Stimulated activated CD4-positive, alpha-beta T cell treated with anti-CD3 and anti-CD28 coated beads, Interleukin-4, amount 100 ng/mL, for 48 hours (primary cell): Measurements from ENCODE around the gene C2.
"Not testable (repeated sequence)": the region's sequence is repeated elsewhere in the genome, so short reads cannot be mapped to it uniquely, and the experiment has no call there.

Source experiments
- DNase-seq, 2 donors: peaks; one replicate each; pipeline ENCODE4 v3.0.0-alpha.2; 2020; ENCODE audit warnings: low read depth in 2 of 2

The C2 gene

DNA sequence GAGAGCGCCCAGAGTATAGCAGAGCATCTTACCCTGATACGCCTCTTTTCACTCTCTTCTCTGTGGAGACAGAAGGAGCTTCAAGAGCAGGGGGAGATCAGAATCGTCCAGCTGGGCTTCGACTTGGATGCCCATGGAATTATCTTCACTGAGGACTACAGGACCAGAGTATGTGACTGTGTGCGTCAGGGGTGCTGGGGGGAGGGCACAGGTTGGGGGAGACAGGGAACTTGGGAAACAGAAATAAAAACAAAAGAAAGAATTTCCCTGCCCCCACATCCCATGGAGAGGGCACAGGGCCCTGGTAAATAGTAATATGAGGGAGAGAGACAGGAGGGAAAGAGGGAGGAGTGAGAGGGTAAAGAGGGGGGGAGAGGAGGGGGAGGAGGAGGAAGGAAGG is 51.3 kb downstream of the C2 start:
- DNase-seq: no peak

- no peak for DNase-seq
Measured at GRCh38 chr6:31979238-31979898, 51.9 kb downstream of the C2 start.

GRCh38 chr6:31980195-31980876 is 52.8 kb downstream of the C2 start:
- not testable (repeated sequence) for DNase-seq

DNA sequence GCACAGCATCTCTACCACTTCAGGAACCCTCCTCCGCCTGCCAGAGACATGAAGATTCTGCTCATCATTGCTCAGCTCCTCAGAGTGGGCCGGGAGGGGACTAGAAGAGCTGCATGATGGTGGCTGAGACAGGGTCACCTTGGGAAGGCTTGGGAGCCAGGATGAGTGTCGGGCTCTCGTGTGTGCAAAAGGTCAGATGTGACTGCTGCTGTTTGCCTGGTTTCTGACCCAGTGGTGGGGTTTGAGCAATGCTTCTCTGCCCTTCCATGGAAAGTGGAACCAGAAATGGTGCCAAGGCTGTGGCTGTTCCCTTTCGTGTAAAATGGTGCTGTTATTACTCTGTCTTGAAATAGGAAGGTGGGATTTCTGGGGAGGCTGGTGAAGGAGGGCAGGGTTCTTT is 53.5 kb downstream of the C2 start:
- DNase-seq: not testable (repeated sequence)

- DNase-seq: not testable (repeated sequence)
Measured at GRCh38 chr6:31981744-31982143, 54.2 kb downstream of the C2 start, which contains the start of gene C4A. Gene C4A, plus strand, starts transcription at chr6:31982057. Its CDS starts 51 bp downstream, at chr6:31982108.

DNA sequence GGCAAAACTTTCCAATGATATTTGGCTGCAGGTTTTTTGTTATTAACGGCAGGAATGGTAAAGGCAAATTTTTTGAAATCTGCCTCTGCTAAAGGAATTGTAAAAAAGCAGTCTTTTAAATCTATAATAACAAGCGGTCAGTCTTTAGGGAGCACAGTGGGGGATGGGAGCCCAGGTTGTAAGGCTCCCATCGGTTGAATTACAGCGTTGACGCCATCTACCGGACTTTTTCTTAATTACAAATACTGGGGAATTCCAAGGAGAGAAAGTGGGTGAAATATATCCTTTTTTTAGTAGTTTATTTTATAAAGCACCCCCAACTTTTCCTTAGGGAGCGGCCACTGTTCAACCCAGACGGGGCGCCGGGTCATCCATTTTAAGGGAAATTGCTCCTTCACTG is 61.8 kb downstream of the C2 start:
- not testable (repeated sequence) for DNase-seq

DNA sequence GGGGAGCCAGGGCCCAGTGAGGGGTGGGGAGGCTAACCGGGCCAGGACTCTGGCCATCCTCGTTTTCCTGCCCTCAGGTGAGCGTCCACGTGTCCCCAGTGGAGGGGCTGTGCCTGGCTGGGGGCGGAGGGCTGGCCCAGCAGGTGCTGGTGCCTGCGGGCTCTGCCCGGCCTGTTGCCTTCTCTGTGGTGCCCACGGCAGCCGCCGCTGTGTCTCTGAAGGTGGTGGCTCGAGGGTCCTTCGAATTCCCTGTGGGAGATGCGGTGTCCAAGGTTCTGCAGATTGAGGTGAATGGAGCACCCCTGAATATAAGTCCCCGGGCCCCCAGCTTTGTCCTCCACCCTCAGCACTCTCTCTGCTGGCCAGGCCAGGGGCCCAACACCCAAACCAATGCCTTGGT is 66.9 kb downstream of the C2 start:
- DNase-seq: not testable (repeated sequence)
